ENCODE data around the gene RANBP1. TPM values are rescaled to one million over a fixed set of nuclear protein-coding genes. Genes with fewer than 3 reads are reported as not detected.

RANBP1 gene
- total and polyA plus RNA-seq, 2 of the 8 experiments (the other 6 are each of a cell fraction or from before 2014, with no cell fraction given) = 343 to 484 TPM

DNA sequence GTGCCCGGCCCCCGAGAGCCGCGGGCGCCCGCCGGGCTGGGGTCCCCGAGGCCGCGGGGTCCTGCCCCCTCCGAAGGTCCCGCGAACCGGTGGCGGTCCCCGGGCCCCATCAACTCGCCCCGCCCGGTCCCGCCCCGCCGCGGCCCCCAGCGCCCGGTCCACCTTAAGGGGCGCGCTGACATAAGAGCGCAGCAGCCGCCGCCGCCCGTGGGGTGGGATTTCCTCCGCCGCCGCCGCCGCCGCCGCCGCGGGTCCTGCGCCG lies 15.6 kb downstream of the RANBP1 start, which contains the start of gene ZDHHC8:
ZDHHC8 (plus strand) TSS at position 208 of the 262 bp plus-strand sequence. CDS start 144 bp downstream, outside the sequence.
- DNase-seq (ENCODE audit: low read depth in 1 of 2, low spot score in 2 of 2) (no peak), FAIRE-seq (no peak)
- peak within 1 kb of the TSS; percentile 85 for H3K4ac ChIP-seq (replicated peaks; ENCODE audit: insufficient read length, low read depth, low read length)
- no peak within 1 kb of the TSS for H3K14ac ChIP-seq (ENCODE audit: insufficient read length)
- peaks cover 12% of the 10 kb centered on the region for H3K79me1 ChIP-seq (ENCODE audit: low read depth, low read length)
- peaks cover 7% of the 10 kb centered on the region; the same call in 1 of the 2 replicates for H3K23me2 ChIP-seq (ENCODE audit: low read depth, low read length)
- no peak within 1 kb of the TSS for H2BK5ac ChIP-seq (ENCODE audit: low read depth, low read length)
- no peak within 1 kb of the TSS; the same call in 1 of the 2 replicates for H3K27ac ChIP-seq (ENCODE audit: low read depth, low read length)
- peaks cover 3 to 16% (median 6%) of the 10 kb centered on the region in 4 experiments; a peak in 6 of 8 replicates for H3K36me3 ChIP-seq (ENCODE audit: control insufficient read depth in 2 of 4, insufficient read depth in 4 of 4, low read length in 3 of 4)
- no peak within 1 kb of the TSS; the same call in none of the 2 replicates for H3K18ac ChIP-seq (ENCODE audit: extremely low read depth, low read length)
- ChIA-PET POLR2A (ENCODE audit: partially characterized antibody) (interaction anchor here (3.2 to 7.9 kb wide), 2 partner anchors 13 to 19 kb away, joined by 21 to 223 read pairs; partner anchors contain the start of genes RANBP1 and TRMT2A), CTCF (ENCODE audit: partially characterized antibody) (no interaction called here)
- H3K9me3 ChIP-seq (ENCODE audit: insufficient read depth in 2 of 2, low read depth in 1 of 2, low read length in 1 of 2) = no peaks in the 10 kb centered on the region
- H3K27me3 ChIP-seq (replicated peaks in 1 of 4; ENCODE audit: control insufficient read depth in 3 of 4, extremely low read depth in 1 of 4, insufficient read depth in 3 of 4, low read length in 3 of 4) = no peaks in the 10 kb centered on the region; a peak in 2 of 7 replicates
- H4K5ac ChIP-seq (ENCODE audit: insufficient read length, low read depth, low read length) = peak within 1 kb of the TSS; percentile 26
- no peak within 1 kb of the TSS for H2BK12ac ChIP-seq (ENCODE audit: low read depth, low read length)
- H3K56ac ChIP-seq (replicated peaks; ENCODE audit: insufficient read length, low read depth, low read length) = peak within 1 kb of the TSS; percentile 59
- no peak within 1 kb of the TSS for H3K23ac ChIP-seq (ENCODE audit: insufficient read length)
- no CpG with 5 or more reads among the region's 43 CpGs for WGBS, 2 experiments (ENCODE audit: extremely low coverage in 1 of 2, insufficient coverage in 1 of 2, insufficient read length in 1 of 2, insufficient replicate concordance in 2 of 2, low coverage in 1 of 2, low lambda C conversion rate in 2 of 2, missing lambda C conversion rate in 1 of 2)
- peak within 1 kb of the TSS; percentile 53 to 76 (median 58) for H3K4me3 ChIP-seq (ENCODE audit: extremely low read depth in 1 of 4, insufficient read depth in 2 of 4, low read depth in 3 of 4, low read length in 4 of 4)
- H4K20me1 ChIP-seq (replicated peaks in 1 of 2; ENCODE audit: control insufficient read depth in 1 of 2, insufficient read depth in 2 of 2, low read length in 2 of 2) = peaks cover 14 to 28% of the 10 kb centered on the region in 2 experiments
- H4K8ac ChIP-seq (ENCODE audit: extremely low read depth, insufficient read depth, low read length) = peak within 1 kb of the TSS; percentile 14; the same call in 1 of the 2 replicates
- H2BK15ac ChIP-seq (ENCODE audit: low read length) = no peak within 1 kb of the TSS; the same call in 1 of the 2 replicates
- peaks cover 0 to 12% (median 7%) of the 10 kb centered on the region in 4 experiments; a peak in 4 of 7 replicates for H3K4me1 ChIP-seq (replicated peaks in 1 of 4; ENCODE audit: control insufficient read depth in 3 of 4, insufficient read depth in 4 of 4, low read length in 3 of 4)
- H4K91ac ChIP-seq (replicated peaks; ENCODE audit: insufficient read length, low read length) = no peak within 1 kb of the TSS
- peaks cover 0 to 14% of the 10 kb centered on the region in 2 experiments; a peak in 3 of 4 replicates for H3K79me2 ChIP-seq (ENCODE audit: control insufficient read depth in 1 of 2, insufficient read depth in 2 of 2, low read length in 2 of 2)
- H2AFZ ChIP-seq (ENCODE audit: low read length) = peak within 1 kb of the TSS; percentile 60; the same call in 1 of the 2 replicates
- H3K4me2 ChIP-seq (ENCODE audit: insufficient read depth in 1 of 2, low read depth in 2 of 2, low read length in 2 of 2) = peak within 1 kb of the TSS; percentile 68 to 82
- H2BK20ac ChIP-seq (ENCODE audit: low read length) = no peak within 1 kb of the TSS
- H3K9ac ChIP-seq (replicated peaks in 1 of 4; ENCODE audit: extremely low read depth in 1 of 4, low read depth in 3 of 4, low read length in 3 of 4) = no peak within 1 kb of the TSS
- H2AK5ac ChIP-seq (ENCODE audit: low read depth, low read length) = no peak within 1 kb of the TSS
- TF ChIP-seq KDM5A (IDR thresholded peaks at IDR 0.05; ENCODE audit: low read length) (no peak), KDM4A (IDR thresholded peaks at IDR 0.05; ENCODE audit: low read depth, low read length, severe bottlenecking) (peak; percentile 14)
- H2BK120ac ChIP-seq (replicated peaks; ENCODE audit: low read depth, low read length) = no peak within 1 kb of the TSS

Data from H1 (cell line).